ENCODE measurements around the gene SETD1A. TPM values are rescaled to one million over a fixed set of nuclear protein-coding genes. Genes with fewer than 3 reads are reported as not detected.

SETD1A gene
- total RNA-seq, 1 donor from 2014 or later: 8.3 TPM

GRCh38 chr16:30923554-30924075, 33.9 kb upstream of the SETD1A start, which contains the start of gene FBXL19:
Gene FBXL19, plus strand, starts transcription at chr16:30923572. Its CDS starts 2,183 bp downstream, at chr16:30925755.
- Histone ChIP-seq H3K27me3 (no peaks in the 10 kb centered on the region), H3K9me3 (no peaks in the 10 kb centered on the region), H3K36me3 (peaks cover 0 to 2% of the 10 kb centered on the region in 2 donors), H3K4me1 (peaks cover 3 to 4% of the 10 kb centered on the region in 2 donors), H3K4me3 (peak within 1 kb of the TSS; percentile 71 to 82), H3K27ac (peak within 1 kb of the TSS; percentile 95 to 97)
- intact Hi-C loops (cut with DNase I): loop anchor here (1.0 to 2.0 kb wide), 4 partner anchors 17 to 273 kb away; partner anchors contain the start of genes ORAI3, PRR14 and SETD1A
- TF ChIP-seq CTCF (IDR thresholded peaks at IDR 0.05): no peak
- peak in 1 of 2 donors; percentile 79 for DNase-seq (ENCODE audit: low spot score in 2 of 2)

GRCh38 chr16:30924076-30924912, 33.3 kb upstream of the SETD1A start:
- no peak for TF ChIP-seq CTCF (IDR thresholded peaks at IDR 0.05)
- Histone ChIP-seq H3K4me1 (peaks cover 3 to 4% of the 10 kb centered on the region in 2 donors), H3K4me3 (peak overlapping the region; percentile 71 to 82), H3K27ac (peak overlapping the region; percentile 95 to 97), H3K9me3 (no peaks in the 10 kb centered on the region), H3K27me3 (no peaks in the 10 kb centered on the region), H3K36me3 (peaks cover 0 to 2% of the 10 kb centered on the region in 2 donors)
- intact Hi-C loops (cut with DNase I): loop anchor here (2.0 kb wide), 1 partner anchor 17 kb away; no protein-coding TSS in a partner anchor
- DNase-seq (ENCODE audit: low spot score in 2 of 2): peak in 1 of 2 donors; percentile 72

GRCh38 chr16:30924913-30925631, 32.5 kb upstream of the SETD1A start:
- Histone ChIP-seq H3K9me3 (no peaks in the 10 kb centered on the region), H3K4me3 (peak overlapping the region; percentile 71 to 82), H3K36me3 (peaks cover 4 to 5% of the 10 kb centered on the region in 2 donors), H3K4me1 (peaks cover 3 to 4% of the 10 kb centered on the region in 2 donors), H3K27ac (peak overlapping the region; percentile 95 to 97), H3K27me3 (no peaks in the 10 kb centered on the region)
- DNase-seq (ENCODE audit: low spot score in 2 of 2): no peak
- no peak for TF ChIP-seq CTCF (IDR thresholded peaks at IDR 0.05)
- intact Hi-C loops (cut with DNase I): loop anchor here (2.0 kb wide), 1 partner anchor 16 kb away; no protein-coding TSS in a partner anchor

- Histone ChIP-seq H3K4me1 (peaks cover 3 to 4% of the 10 kb centered on the region in 2 donors), H3K9me3 (no peaks in the 10 kb centered on the region), H3K27me3 (no peaks in the 10 kb centered on the region), H3K4me3 (no peak overlapping the region), H3K27ac (no peak overlapping the region), H3K36me3 (peaks cover 9 to 10% of the 10 kb centered on the region in 2 donors)
- intact Hi-C loops (cut with DNase I): loop anchor here (2.0 kb wide), 1 partner anchor 15 kb away; no protein-coding TSS in a partner anchor
- DNase-seq (ENCODE audit: low spot score in 2 of 2): no peak
- no peak for TF ChIP-seq CTCF (IDR thresholded peaks at IDR 0.05)
Observed at GRCh38 chr16:30925632-30925987, 31.9 kb upstream of the SETD1A start.

- H3K36me3 ChIP-seq: peaks cover 10 to 14% of the 10 kb centered on the region in 2 donors
Observed at GRCh38 chr16:30925995-30926811, 31.4 kb upstream of the SETD1A start.

More at GRCh38 chr16:30925995-30926811, 31.4 kb upstream of the SETD1A start:
- no peak overlapping the region for H3K4me3 ChIP-seq
- no peak for TF ChIP-seq CTCF (IDR thresholded peaks at IDR 0.05)
- DNase-seq (ENCODE audit: low spot score in 2 of 2): no peak
- peaks cover 3 to 4% of the 10 kb centered on the region in 2 donors for H3K4me1 ChIP-seq
- no peaks in the 10 kb centered on the region for H3K27me3 ChIP-seq
- no peak overlapping the region for H3K27ac ChIP-seq
- intact Hi-C loops (cut with DNase I): loop anchor here (2.0 kb wide), 1 partner anchor 15 kb away; no protein-coding TSS in a partner anchor
- H3K9me3 ChIP-seq: no peaks in the 10 kb centered on the region
